Muscle layer of colon (tissue), 2 donors: ENCODE results near the gene MRPL11.

Experiments used
- H3K27ac ChIP-seq: one replicate; pipeline ENCODE4 v1.7.0; 2013; ENCODE audit warnings: low read depth, mild to moderate bottlenecking, low read length, moderate library complexity
- H3K27me3 ChIP-seq, 2 donors: one replicate each; pipeline ENCODE4 v1.7.0; 2013; ENCODE audit warnings: low read length in 2 of 2, mild to moderate bottlenecking in 2 of 2; ENCODE audit not compliant: insufficient read depth in 2 of 2, control insufficient read depth in 1 of 2
- H3K36me3 ChIP-seq: one replicate; pipeline ENCODE4 v1.7.0; 2013; ENCODE audit warnings: mild to moderate bottlenecking, low read length; ENCODE audit not compliant: insufficient read depth
- H3K4me1 ChIP-seq: one replicate; pipeline ENCODE4 v1.7.0; 2013; ENCODE audit warnings: mild to moderate bottlenecking, low read length; ENCODE audit not compliant: insufficient read depth
- H3K4me3 ChIP-seq, 2 donors: one replicate each; pipeline ENCODE4 v1.7.0; 2013; ENCODE audit warnings: low read length in 2 of 2, low read depth in 1 of 2, mild to moderate bottlenecking in 1 of 2, moderate library complexity in 1 of 2
- H3K9ac ChIP-seq: one replicate; pipeline ENCODE4 v1.7.0; 2013; ENCODE audit warnings: low read length
- H3K9me3 ChIP-seq: one replicate; pipeline ENCODE4 v1.7.0; 2013; ENCODE audit warnings: mild to moderate bottlenecking, low read length
- donor health status: abdominal sarcoma.
- donor health status: Adenocarcinoma of cecum.

Gene MRPL11

DNA sequence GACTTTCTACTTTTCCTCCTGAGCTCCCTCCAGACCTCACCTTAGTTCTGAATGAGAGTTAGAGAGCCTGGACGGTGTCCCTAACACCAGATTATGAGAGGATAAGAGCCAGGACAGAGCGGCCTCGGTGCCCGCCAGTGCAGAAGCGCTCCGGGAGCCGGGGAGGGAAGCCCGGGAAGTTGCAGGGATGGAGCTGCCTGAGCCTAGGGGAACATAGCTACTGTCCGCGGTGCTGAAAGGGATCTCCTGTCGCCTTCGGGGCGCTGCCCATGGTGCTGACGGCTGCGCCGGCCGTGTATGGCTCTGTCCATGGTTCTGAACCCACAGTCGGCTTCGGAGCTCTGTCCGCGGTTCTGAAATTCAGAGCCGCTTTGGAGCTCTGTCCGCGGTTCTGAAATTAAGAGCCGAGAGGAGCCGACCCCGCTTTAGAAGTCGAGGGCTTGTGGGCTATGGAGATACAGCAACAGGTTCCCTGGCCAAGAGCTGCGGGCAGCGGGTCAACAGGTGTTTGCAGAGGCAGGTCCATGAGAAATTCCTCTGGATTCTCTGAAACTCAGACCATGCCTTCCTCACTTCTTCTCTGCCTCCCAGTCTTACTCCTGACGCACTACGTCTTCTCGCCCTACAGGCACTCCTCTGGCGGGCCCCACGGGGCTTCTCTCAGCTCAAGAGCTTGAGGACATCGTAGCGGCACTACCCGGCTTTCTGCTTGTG is 17.0 kb downstream of the MRPL11 start:
- Histone ChIP-seq H3K27ac (no peak overlapping the region), H3K27me3 (no peaks in the 10 kb centered on the region), H3K9ac (no peak overlapping the region), H3K9me3 (no peaks in the 10 kb centered on the region), H3K4me3 (no peak overlapping the region), H3K4me1 (peaks cover 34% of the 10 kb centered on the region), H3K36me3 (peaks cover 54% of the 10 kb centered on the region)

DNA sequence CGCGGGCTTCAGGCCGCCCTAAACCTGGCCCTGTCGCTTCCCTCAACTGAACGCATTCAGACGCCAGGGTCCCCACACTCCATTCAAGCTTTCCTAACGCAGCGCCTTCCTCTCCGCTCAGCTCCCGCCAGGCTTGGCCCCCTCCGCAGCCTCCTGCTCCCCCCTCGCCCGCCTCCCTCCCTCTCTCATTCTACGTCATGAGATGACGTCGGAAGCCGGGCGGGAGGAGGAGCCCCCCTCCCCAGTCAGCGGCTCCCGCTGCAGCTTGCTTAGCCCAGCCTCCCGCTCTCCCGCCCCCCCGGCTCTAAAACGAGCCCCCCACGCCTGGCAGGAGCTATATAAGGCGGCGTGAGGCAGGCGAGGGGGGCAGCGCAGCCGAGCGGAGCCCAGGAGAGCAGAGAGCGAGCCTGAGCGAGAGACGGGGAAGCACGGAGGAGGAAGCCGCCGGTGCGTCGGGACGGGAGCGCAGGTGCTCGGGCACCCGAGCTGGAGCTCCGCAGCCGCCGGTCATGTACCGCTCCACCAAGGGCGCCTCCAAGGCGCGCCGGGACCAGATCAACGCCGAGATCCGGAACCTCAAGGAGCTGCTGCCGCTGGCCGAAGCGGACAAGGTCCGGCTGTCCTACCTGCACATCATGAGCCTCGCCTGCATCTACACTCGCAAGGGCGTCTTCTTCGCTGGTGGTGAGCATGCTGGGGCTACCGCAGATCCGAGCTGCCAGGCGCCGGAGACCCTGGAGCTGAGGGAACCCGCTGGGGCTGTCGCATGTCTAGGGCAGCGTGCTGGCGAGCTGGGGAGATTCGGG is 17.8 kb downstream of the MRPL11 start, which contains the start of gene NPAS4:
Gene NPAS4, plus strand, starts transcription at position 365 of the 806 bp plus-strand sequence. Its CDS starts 145 bp downstream, at position 510.
- no peak within 1 kb of the TSS for H3K27ac ChIP-seq
- H3K9me3 ChIP-seq = no peaks in the 10 kb centered on the region
- peaks cover 52% of the 10 kb centered on the region for H3K36me3 ChIP-seq
- peaks cover 34% of the 10 kb centered on the region for H3K4me1 ChIP-seq
- peak within 1 kb of the TSS in 1 of 2 donors; percentile 39 for H3K4me3 ChIP-seq
- H3K9ac ChIP-seq = no peak within 1 kb of the TSS
- no peaks in the 10 kb centered on the region for H3K27me3 ChIP-seq

- H3K36me3 ChIP-seq = peaks cover 41% of the 10 kb centered on the region
- no peaks in the 10 kb centered on the region for H3K9me3 ChIP-seq
- H3K4me3 ChIP-seq = peak overlapping the region in 1 of 2 donors; percentile 39
- H3K27ac ChIP-seq = no peak overlapping the region
- H3K4me1 ChIP-seq = peaks cover 34% of the 10 kb centered on the region
- no peaks in the 10 kb centered on the region for H3K27me3 ChIP-seq
- H3K9ac ChIP-seq = no peak overlapping the region
These were observed 18.8 kb downstream of the MRPL11 start for GRCh38 chr11:66419825-66420224.

GRCh38 chr11:66418986-66419308 is 19.7 kb downstream of the MRPL11 start:
- Histone ChIP-seq H3K27ac (no peak overlapping the region), H3K36me3 (peaks cover 32% of the 10 kb centered on the region), H3K4me3 (no peak overlapping the region), H3K9me3 (no peaks in the 10 kb centered on the region), H3K27me3 (no peaks in the 10 kb centered on the region), H3K9ac (no peak overlapping the region), H3K4me1 (peaks cover 40% of the 10 kb centered on the region)

DNA sequence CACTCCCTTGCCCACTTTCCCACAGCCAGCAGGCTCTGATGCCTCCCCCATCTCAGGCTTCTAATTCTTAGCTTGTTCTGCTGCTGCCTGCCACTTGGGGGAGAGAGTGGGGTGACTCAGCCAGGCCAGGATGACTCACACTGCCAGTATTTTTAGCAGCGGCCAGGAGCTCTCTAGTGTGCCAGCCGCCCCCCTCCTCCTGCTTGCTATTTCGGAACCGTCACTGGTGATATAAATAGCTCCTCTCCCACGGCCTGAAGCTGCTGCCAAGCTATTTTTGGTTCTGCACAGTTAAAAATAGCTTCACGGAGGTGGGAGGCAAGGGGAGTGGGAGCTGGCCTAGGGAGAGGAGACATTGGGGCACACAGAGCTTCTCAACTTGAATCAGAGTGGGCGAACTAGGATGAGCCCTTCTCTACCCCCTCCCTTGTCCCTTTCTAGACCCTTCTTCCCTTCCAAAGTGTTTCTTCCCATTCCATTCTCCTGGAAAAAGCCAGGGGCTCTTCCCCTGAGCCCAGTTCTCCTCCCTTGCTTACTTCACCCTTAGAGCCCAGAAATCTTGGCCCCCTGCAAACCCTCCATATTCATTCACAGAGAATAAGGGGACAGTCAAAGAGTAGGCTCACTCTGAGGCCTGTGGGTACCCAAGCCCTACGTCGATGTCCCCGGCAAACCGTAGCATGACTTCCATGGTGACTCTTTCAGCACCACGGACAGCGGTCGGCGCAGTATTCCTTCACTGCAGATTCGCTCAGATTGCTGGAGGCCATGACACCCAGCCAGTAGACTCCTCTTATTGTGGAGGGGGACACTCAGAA is 20.3 kb downstream of the MRPL11 start:
- no peaks in the 10 kb centered on the region for H3K27me3 ChIP-seq
- peaks cover 28% of the 10 kb centered on the region for H3K36me3 ChIP-seq
- no peak overlapping the region for H3K9ac ChIP-seq
- no peak overlapping the region for H3K4me3 ChIP-seq
- no peak overlapping the region for H3K27ac ChIP-seq
- H3K4me1 ChIP-seq = peaks cover 45% of the 10 kb centered on the region
- no peaks in the 10 kb centered on the region for H3K9me3 ChIP-seq

DNA sequence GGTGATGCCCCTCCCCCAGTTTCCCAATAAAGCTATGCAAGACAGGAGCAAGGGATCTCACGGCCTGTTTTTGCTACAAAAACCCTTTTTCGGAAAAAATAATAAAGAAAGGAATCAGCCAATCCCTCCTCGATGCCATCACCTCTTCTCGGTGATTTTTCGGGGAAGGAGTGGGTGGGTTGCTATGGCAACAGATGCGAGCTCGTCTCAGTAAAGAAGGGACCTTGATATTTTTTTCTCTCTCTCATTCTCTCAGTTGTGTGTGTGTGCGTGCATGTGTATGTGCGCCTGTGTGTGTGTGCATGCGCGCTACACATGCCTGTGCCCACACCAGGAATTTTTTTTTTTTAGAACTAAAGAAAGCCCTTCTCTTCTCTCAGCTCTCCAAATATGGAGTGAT is 21.6 kb downstream of the MRPL11 start:
- H3K27ac ChIP-seq = no peak overlapping the region
- no peaks in the 10 kb centered on the region for H3K9me3 ChIP-seq
- H3K27me3 ChIP-seq = no peaks in the 10 kb centered on the region
- H3K4me1 ChIP-seq = peaks cover 58% of the 10 kb centered on the region
- no peak overlapping the region for H3K9ac ChIP-seq
- no peak overlapping the region for H3K4me3 ChIP-seq
- H3K36me3 ChIP-seq = peaks cover 14% of the 10 kb centered on the region

DNA sequence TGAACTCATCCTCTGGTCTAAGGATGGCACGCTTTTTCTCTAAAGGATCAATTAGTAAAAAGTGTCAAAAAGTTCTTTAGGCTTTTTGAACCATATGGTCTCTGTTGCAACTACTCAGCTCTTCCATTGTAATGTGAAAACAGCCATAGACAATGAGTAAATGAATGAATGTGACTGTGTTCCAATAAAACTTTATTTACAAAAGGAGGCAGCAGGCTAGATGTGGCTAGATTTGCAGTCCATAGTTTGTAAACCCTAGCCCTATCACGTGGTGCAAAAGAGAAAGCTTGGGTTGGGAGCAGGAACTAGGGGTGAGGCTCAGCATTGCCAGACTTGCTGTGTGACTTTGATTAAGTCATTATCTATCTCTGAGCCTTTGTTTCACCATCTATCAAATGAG is 23.2 kb downstream of the MRPL11 start:
- Histone ChIP-seq H3K36me3 (peaks cover 12% of the 10 kb centered on the region), H3K4me3 (no peak overlapping the region), H3K27ac (no peak overlapping the region), H3K9me3 (no peaks in the 10 kb centered on the region), H3K27me3 (no peaks in the 10 kb centered on the region), H3K4me1 (peaks cover 67% of the 10 kb centered on the region), H3K9ac (no peak overlapping the region)

GRCh38 chr11:66414120-66414934 is 24.3 kb downstream of the MRPL11 start:
- Histone ChIP-seq H3K36me3 (peaks cover 12% of the 10 kb centered on the region), H3K27me3 (no peaks in the 10 kb centered on the region), H3K9me3 (no peaks in the 10 kb centered on the region), H3K4me1 (peaks cover 67% of the 10 kb centered on the region), H3K27ac (no peak overlapping the region), H3K9ac (no peak overlapping the region), H3K4me3 (no peak overlapping the region)

DNA sequence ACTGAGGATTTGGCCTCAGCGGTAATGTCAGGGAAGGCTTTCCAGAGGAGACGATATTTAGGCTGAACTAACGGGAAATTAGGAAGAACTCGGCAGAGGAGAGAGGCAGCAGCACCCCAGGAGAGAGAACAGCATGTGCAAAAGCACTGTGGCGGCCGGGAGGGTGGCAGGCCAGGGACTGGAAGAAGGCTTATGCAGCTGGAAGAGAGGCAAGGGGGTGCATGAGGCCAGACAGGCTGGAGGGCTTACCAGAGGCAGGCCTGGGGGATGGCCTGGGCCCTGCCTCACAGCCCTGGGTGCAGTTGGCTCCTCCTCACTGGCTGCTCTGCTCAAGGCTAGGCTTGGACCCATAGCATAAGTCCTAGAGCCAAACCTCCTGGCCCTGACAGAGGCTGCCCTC is 25.5 kb downstream of the MRPL11 start:
- no peak overlapping the region for H3K27ac ChIP-seq
- H3K27me3 ChIP-seq = no peaks in the 10 kb centered on the region
- H3K4me1 ChIP-seq = peaks cover 57% of the 10 kb centered on the region

DNA sequence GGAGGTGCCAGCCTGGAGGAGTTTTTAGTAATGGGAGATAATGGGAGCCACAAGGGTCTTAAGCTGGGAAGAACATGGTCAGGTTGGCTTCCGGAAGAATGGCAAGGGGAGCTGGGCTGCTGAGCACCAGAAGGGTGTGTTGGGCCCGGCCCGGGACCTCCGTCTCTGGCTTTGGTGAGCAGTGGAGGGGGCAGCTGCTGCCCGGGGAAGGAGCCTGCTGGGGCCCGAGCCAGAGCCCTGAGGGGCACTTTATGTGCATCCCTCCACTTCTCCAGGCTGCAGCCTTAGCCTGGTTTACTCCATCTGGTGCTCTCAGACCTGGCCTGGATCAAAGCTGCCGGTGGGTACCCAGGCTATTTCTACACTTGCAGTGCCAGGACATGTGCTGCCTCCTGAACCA is 26.5 kb downstream of the MRPL11 start:
- Histone ChIP-seq H3K4me3 (peak overlapping the region in 1 of 2 donors; percentile 62), H3K9me3 (no peaks in the 10 kb centered on the region), H3K4me1 (peaks cover 46% of the 10 kb centered on the region), H3K36me3 (peaks cover 9% of the 10 kb centered on the region), H3K27me3 (no peaks in the 10 kb centered on the region), H3K27ac (peak overlapping the region; percentile 4), H3K9ac (peak overlapping the region; percentile 19)

More for the DNA sequence above, 25.5 kb downstream of the MRPL11 start:
- Histone ChIP-seq H3K4me3 (peak overlapping the region in 1 of 2 donors; percentile 30), H3K9ac (no peak overlapping the region), H3K9me3 (no peaks in the 10 kb centered on the region), H3K36me3 (peaks cover 12% of the 10 kb centered on the region)
